ENCODE data around the gene RELB. TPM values are rescaled to one million over a fixed set of nuclear protein-coding genes. Genes with fewer than 3 reads are reported as not detected.
"Not testable (repeated sequence)": the region's sequence is repeated elsewhere in the genome, so short reads cannot be mapped to it uniquely, and the experiment has no call there.

Gene RELB
- total RNA-seq, 1 donor from 2014 or later: 73.3 TPM

DNA sequence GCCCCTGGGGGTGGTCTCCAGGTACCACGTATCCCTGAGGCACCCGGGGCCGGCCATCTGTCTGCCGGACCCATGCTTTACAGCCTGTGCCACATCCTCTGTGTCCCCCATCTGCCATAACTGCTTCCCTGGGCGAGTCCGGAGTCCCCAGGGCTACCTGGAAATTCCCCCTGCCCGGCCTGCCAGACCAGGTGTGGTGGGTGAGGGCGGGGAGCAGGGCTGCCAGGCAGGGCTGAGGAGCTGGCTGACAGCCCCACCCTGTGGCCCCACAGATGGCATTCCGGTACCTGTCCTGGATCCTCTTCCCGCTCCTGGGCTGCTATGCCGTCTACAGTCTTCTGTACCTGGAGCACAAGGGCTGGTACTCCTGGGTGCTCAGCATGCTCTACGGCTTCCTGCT is 10.3 kb upstream of the RELB start:
- no peaks in the 10 kb centered on the region for H3K4me1 Mint-ChIP-seq (ENCODE audit: low read depth)
- no peaks in the 10 kb centered on the region for H3K9me3 Mint-ChIP-seq
- no peak overlapping the region for H3K27ac Mint-ChIP-seq
- no peak for DNase-seq (ENCODE audit: low spot score)
- H3K36me3 Mint-ChIP-seq (ENCODE audit: low read depth): peaks cover 26% of the 10 kb centered on the region
- intact Hi-C loops (cut with micrococcal nuclease): no loop called here
- H3K4me3 Mint-ChIP-seq: no peak overlapping the region
- no peaks in the 10 kb centered on the region for H3K27me3 Mint-ChIP-seq (ENCODE audit: insufficient read depth)

DNA sequence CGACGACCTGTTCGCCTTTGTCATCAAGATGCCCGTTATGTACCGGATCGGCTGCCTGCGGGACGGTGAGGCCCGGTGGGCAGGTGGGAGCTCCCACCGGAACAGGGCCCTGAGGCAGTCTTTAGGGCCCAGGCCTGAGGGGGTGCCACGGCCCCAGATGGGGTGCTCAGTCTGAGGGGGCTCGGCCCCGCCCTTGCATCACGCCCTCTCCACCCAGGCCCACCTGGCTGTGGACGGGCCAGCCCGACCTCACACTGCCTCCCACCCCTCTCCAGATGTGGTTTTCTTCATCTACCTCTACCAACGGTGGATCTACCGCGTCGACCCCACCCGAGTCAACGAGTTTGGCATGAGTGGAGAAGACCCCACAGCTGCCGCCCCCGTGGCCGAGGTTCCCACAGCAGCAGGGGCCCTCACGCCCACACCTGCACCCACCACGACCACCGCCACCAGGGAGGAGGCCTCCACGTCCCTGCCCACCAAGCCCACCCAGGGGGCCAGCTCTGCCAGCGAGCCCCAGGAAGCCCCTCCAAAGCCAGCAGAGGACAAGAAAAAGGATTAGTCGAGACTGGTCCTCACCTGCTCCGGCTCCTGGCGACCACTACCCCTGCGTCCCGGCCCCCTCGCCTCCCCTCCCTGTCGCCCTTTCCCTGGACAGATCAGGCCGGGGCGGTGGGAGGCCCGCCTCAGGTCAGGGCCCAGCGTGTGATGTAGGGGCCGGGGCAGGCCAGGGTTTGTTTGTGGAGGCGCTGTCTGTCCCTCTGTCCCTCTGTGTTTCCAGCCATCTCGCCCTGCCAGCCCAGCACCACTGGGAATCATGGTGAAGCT is 8.7 kb upstream of the RELB start:
- Mint-ChIP-seq H3K36me3 (ENCODE audit: low read depth) (peaks cover 21% of the 10 kb centered on the region), H3K9me3 (no peaks in the 10 kb centered on the region), H3K4me3 (no peak overlapping the region), H3K27me3 (ENCODE audit: insufficient read depth) (no peaks in the 10 kb centered on the region), H3K4me1 (ENCODE audit: low read depth) (no peaks in the 10 kb centered on the region), H3K27ac (no peak overlapping the region)
- intact Hi-C loops (cut with micrococcal nuclease): no loop called here
- DNase-seq (ENCODE audit: low spot score): no peak

DNA sequence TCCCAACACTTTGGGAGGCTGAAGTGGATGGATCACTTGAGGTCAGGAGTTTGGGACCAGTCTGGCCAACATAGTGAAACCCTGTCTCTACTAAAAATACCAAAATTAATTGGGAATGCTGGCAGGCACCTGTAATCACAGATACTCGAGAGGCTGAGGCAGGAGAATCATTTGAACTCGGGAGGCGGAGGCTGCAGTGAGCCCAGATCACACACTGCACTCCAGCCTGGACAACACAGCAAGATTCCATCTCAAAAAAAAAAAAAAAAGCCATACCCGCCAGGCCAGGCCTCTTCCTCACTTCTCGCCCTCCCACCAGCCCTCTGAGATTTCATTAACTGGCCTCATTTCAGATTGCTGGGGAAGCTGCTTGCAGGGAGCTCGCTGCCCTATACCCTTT is 7.7 kb upstream of the RELB start:
- Mint-ChIP-seq H3K27ac (no peak overlapping the region), H3K27me3 (ENCODE audit: insufficient read depth) (no peaks in the 10 kb centered on the region), H3K4me1 (ENCODE audit: low read depth) (no peaks in the 10 kb centered on the region), H3K9me3 (no peaks in the 10 kb centered on the region), H3K4me3 (no peak overlapping the region), H3K36me3 (ENCODE audit: low read depth) (peaks cover 21% of the 10 kb centered on the region)
- DNase-seq (ENCODE audit: low spot score): no peak
- intact Hi-C loops (cut with micrococcal nuclease): no loop called here

DNA sequence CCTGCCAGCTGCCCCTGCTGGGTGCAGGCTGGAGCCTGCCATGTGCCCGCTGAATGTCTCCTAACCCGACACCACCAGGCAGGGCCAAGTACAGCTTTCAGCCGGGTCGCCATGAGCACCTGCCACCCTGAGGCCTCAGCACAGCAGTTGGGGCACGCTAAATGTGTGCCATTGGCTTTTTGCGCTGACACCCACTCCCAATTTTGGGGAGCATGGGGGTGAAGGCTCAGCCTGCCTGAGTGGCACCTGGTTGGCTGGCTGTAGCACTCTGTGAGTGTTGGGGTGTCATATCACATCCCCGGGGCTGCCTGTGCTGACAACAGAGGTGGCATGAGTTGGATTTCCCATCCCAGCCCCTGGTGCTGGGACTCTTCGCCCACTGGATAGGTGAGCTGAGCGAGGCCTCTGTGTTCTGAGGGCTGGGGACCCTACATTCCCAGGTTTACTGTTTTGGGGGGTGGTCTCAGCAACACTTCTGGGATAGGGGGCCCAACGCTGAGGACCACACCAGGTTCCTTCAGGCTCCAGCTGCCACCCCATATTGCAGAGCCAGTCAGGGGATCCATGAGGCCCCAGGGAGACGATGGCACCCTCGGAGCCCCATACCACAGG is 7.2 kb upstream of the RELB start:
- peaks cover 19% of the 10 kb centered on the region for H3K36me3 Mint-ChIP-seq (ENCODE audit: low read depth)
- intact Hi-C loops (cut with micrococcal nuclease): no loop called here

DNA sequence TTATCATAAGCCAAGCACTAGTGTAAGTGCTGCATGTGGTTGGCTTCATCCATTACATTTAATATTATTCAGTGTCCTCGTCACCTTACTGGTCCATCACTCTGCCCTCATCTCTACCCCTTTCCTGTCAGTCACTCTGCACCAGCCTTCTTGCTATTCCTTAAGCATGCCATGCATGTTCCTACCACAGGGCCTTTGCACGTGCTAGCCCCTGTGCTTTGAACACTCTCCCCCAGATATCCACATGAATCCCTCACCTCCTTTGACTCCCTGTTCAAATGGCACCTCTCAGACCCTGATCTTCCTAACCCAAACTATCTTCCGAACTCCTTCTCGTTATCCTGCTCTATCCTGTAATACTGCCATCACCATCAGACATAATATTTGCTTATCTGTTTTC is 3.2 kb upstream of the RELB start:
- no peak overlapping the region for H3K27ac Mint-ChIP-seq
- H3K27me3 Mint-ChIP-seq (ENCODE audit: insufficient read depth): no peaks in the 10 kb centered on the region
- no peak overlapping the region for H3K4me3 Mint-ChIP-seq
- H3K9me3 Mint-ChIP-seq: no peaks in the 10 kb centered on the region
- H3K36me3 Mint-ChIP-seq (ENCODE audit: low read depth): peaks cover 9% of the 10 kb centered on the region
- DNase-seq (ENCODE audit: low spot score): no peak
- H3K4me1 Mint-ChIP-seq (ENCODE audit: low read depth): peaks cover 6% of the 10 kb centered on the region
- intact Hi-C loops (cut with micrococcal nuclease): no loop called here

More for the DNA sequence above, 7.2 kb upstream of the RELB start:
- no peaks in the 10 kb centered on the region for H3K4me1 Mint-ChIP-seq (ENCODE audit: low read depth)
- H3K4me3 Mint-ChIP-seq: no peak overlapping the region
- H3K9me3 Mint-ChIP-seq: no peaks in the 10 kb centered on the region
- H3K27ac Mint-ChIP-seq: no peak overlapping the region
- no peaks in the 10 kb centered on the region for H3K27me3 Mint-ChIP-seq (ENCODE audit: insufficient read depth)
- no peak for DNase-seq (ENCODE audit: low spot score)

DNA sequence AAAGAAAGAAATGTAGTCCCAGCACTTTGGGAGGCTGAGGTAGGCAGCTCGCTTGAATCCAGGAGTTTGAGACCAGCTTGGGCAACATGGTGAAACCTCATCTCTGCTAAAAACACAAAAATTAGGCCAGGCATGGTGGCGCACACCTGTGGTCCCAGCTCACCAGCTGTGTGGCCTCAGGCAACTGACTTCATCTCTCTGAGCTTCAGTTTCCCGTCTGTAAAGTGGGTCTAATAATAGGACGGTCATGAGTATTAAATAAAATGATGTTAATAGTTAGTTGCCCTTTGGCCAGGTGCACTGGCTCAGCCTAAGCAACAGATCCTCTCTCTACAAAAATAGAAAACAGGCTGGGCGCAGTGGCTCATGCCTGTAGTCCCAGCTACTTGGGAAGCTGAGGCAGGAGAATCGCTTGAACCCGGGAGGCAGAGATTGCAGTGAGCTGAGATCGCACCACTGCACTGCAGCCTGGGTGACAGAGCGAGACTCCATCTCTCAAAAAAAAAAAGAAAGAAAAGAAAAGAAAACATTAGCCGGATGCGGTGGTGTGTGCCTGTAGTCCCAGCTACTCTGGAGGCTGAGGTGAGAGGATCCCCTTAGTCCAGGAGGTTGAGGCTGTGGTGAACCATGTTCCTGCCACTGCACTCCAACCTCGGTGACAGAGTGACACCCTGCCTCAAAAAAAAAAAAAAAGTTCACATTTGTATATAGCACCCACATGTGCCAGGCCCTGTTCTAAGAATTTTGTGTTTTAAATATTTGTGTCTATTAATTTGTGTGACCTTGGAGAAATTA is 1.9 kb upstream of the RELB start:
- H3K4me1 Mint-ChIP-seq (ENCODE audit: low read depth); intact Hi-C loops (cut with micrococcal nuclease); H3K36me3 Mint-ChIP-seq (ENCODE audit: low read depth); H3K27me3 Mint-ChIP-seq (ENCODE audit: insufficient read depth); DNase-seq (ENCODE audit: low spot score); H3K9me3 Mint-ChIP-seq: not testable (repeated sequence)
- Mint-ChIP-seq H3K4me3 (peak overlapping the region; percentile 68), H3K27ac (peak overlapping the region; percentile 61)

DNA sequence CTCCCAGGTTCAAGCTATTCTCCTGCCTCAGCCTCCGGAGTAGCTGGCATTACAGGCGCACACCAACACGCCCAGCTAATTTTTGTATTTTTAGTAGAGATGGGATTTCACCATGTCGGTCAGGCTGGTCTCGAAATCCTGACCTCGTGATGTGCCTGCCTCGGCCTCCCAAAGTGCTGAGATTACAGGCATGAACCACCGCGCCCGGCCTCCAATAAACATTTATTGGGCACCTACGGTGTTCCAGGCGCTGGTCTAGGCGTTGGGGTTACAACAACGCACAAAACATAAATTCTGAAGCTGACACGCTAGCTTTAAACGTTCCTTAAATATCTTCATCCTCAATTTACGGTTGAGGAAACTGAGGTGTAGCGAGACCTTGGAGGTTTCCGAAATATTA is 599 bp upstream of the RELB start:
- Mint-ChIP-seq H3K27ac (peak overlapping the region; percentile 77), H3K4me3 (peak overlapping the region; percentile 68)
- DNase-seq (ENCODE audit: low spot score); H3K27me3 Mint-ChIP-seq (ENCODE audit: insufficient read depth); H3K4me1 Mint-ChIP-seq (ENCODE audit: low read depth); H3K9me3 Mint-ChIP-seq; H3K36me3 Mint-ChIP-seq (ENCODE audit: low read depth): not testable (repeated sequence)
- intact Hi-C loops (cut with micrococcal nuclease): loop anchor here (1.0 to 5.0 kb wide), 3 partner anchors 76 to 792 kb away; partner anchors contain the start of genes DMWD and ZNF296

DNA sequence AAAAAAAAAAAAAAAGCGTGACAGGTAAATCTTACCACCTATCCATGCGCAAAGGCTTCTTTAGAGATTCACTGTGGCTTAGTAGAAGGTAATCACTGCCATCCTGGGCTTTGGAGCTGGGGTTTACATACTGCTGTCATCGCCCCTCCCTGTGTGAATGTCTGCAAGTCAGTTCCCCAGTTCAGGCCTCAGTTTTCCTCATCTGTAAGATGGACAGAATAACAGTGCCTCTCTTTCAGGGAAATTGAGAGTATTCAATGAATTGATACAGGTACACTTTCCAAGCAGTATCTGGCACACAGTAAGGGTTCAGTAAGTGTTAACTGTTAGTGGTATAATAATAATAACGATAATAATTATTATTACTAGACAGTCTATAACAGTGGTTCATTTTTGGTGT is 2.2 kb downstream of the RELB start:
- no peaks in the 10 kb centered on the region for H3K27me3 Mint-ChIP-seq (ENCODE audit: insufficient read depth)
- peaks cover 15% of the 10 kb centered on the region for H3K36me3 Mint-ChIP-seq (ENCODE audit: low read depth)
- H3K27ac Mint-ChIP-seq: no peak overlapping the region
- intact Hi-C loops (cut with micrococcal nuclease): loop anchor here (2.0 to 5.0 kb wide), 3 partner anchors 251 to 689 kb away; partner anchors contain the start of genes ERCC2 and QPCTL
- DNase-seq (ENCODE audit: low spot score): no peak
- H3K9me3 Mint-ChIP-seq: no peaks in the 10 kb centered on the region
- H3K4me1 Mint-ChIP-seq (ENCODE audit: low read depth): peaks cover 11% of the 10 kb centered on the region
- peak overlapping the region; percentile 51 for H3K4me3 Mint-ChIP-seq

DNA sequence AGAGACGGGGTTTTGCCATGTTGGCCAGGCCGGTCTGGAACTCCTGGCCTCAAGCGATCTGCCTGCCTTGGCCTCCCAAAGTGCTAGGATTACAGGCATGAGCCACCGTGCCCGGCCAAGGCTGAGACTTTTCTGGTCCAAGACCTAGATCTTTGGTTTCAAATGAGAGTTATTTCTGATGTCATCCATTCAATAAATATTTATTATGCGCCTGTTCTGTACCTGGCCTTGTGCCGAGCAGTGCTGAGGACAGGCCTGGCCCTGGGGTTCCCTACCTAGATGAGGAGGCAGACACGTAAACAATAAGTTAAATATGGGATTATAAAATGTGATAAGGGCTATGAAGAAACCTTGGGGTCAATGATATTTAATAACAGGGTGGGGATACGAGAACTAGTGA is 4.5 kb downstream of the RELB start:
- Mint-ChIP-seq H3K9me3 (no peaks in the 10 kb centered on the region), H3K4me3 (no peak overlapping the region), H3K27me3 (ENCODE audit: insufficient read depth) (no peaks in the 10 kb centered on the region), H3K27ac (no peak overlapping the region), H3K4me1 (ENCODE audit: low read depth) (peaks cover 5% of the 10 kb centered on the region), H3K36me3 (ENCODE audit: low read depth) (peaks cover 27% of the 10 kb centered on the region)
- no peak for DNase-seq (ENCODE audit: low spot score)
- intact Hi-C loops (cut with micrococcal nuclease): no loop called here

DNA sequence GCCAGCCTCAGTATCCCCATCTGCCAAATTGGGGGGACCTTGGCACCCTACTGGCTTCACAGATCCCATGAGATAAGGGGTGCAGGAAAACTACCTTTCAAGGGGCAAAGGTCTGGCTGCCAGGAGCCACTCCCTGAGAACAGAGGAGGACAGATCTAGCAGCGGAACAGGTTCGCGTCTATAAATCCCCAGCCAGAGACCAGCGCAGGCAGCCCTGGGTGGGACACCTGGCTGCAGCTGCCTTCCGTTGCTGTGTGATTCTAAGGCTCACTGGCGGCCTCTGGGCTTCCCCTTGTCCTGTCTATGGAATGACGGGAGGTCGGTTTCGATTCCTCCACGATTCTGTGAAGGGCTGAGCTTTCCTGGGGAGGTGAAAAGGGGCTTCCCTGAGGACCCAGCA is 7.3 kb downstream of the RELB start:
- intact Hi-C loops (cut with micrococcal nuclease): no loop called here
- H3K27ac Mint-ChIP-seq: no peak overlapping the region
- no peaks in the 10 kb centered on the region for H3K27me3 Mint-ChIP-seq (ENCODE audit: insufficient read depth)
- no peak for DNase-seq (ENCODE audit: low spot score)
- H3K36me3 Mint-ChIP-seq (ENCODE audit: low read depth): peaks cover 30% of the 10 kb centered on the region
- no peak overlapping the region for H3K4me3 Mint-ChIP-seq
- H3K4me1 Mint-ChIP-seq (ENCODE audit: low read depth): peaks cover 5% of the 10 kb centered on the region
- no peaks in the 10 kb centered on the region for H3K9me3 Mint-ChIP-seq

DNA sequence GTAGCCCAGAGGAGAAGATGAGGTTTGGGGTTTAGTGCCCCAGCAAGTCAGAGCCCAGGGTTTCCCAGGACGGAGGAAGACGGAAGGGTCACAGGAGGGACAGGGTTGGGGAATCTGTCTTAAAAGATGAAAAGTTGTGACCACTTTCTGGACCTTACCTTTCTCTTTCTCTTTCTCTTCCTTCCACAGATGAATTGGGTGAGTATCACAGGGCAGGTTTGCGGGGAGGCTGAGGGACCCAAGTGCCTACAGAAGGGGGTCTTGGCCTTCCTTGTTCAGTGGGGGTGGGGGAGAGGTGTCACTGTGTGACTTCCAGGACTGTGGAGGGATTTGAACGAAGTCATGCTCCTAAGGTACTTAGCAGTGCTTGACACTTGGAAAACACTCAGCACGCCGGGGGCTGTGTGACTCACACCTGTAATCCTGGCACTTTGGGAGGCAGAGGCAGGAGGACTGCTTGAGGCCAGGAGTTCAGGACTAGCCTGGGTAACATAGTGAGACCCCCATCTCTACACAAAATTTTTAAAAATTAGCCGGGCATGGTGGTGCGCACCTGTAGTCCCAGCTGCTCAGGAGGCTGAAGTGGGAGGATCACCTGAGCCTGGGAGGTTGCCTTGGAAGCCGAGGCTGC is 8.5 kb downstream of the RELB start:
- Mint-ChIP-seq H3K27ac (no peak overlapping the region), H3K27me3 (ENCODE audit: insufficient read depth) (no peaks in the 10 kb centered on the region), H3K4me3 (no peak overlapping the region), H3K36me3 (ENCODE audit: low read depth) (peaks cover 37% of the 10 kb centered on the region), H3K9me3 (no peaks in the 10 kb centered on the region), H3K4me1 (ENCODE audit: low read depth) (peaks cover 5% of the 10 kb centered on the region)
- no peak for DNase-seq (ENCODE audit: low spot score)
- intact Hi-C loops (cut with micrococcal nuclease): no loop called here

DNA sequence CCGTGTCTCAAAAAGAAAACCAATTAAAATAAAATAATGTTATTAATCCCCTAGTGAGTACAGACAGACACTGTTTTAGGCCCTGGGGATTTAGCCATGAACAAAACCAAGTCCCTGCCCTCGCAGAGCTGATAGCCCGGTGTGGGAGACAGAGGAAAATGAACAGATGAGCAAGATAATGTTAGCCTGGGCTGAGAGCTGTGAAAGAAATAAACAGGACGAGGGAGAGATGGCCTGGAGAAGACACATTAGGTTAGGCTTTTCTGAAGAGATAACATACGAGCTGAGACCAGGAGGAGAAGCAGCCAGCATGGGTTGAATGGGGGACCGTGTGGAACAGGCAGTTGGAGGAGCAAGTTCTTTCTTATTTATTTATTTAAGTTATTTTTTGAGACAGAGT is 9.0 kb downstream of the RELB start:
- Mint-ChIP-seq H3K27ac (no peak overlapping the region), H3K4me3 (no peak overlapping the region), H3K27me3 (ENCODE audit: insufficient read depth) (no peaks in the 10 kb centered on the region), H3K9me3 (no peaks in the 10 kb centered on the region), H3K4me1 (ENCODE audit: low read depth) (peaks cover 5% of the 10 kb centered on the region), H3K36me3 (ENCODE audit: low read depth) (peaks cover 35% of the 10 kb centered on the region)
- DNase-seq (ENCODE audit: low spot score): no peak
- intact Hi-C loops (cut with micrococcal nuclease): no loop called here
